Activated CD4-positive, CD25-positive, alpha-beta regulatory T cell treated with anti-CD3 and anti-CD28 coated beads, Interleukin-2, amount 50 U/mL, for 72 hours (primary cell): Measurements from ENCODE around the gene HOXB6.

Experiments
- DNase-seq: peaks from one replicate; pipeline ENCODE4 v3.0.0; 2021

The HOXB6 gene

DNA sequence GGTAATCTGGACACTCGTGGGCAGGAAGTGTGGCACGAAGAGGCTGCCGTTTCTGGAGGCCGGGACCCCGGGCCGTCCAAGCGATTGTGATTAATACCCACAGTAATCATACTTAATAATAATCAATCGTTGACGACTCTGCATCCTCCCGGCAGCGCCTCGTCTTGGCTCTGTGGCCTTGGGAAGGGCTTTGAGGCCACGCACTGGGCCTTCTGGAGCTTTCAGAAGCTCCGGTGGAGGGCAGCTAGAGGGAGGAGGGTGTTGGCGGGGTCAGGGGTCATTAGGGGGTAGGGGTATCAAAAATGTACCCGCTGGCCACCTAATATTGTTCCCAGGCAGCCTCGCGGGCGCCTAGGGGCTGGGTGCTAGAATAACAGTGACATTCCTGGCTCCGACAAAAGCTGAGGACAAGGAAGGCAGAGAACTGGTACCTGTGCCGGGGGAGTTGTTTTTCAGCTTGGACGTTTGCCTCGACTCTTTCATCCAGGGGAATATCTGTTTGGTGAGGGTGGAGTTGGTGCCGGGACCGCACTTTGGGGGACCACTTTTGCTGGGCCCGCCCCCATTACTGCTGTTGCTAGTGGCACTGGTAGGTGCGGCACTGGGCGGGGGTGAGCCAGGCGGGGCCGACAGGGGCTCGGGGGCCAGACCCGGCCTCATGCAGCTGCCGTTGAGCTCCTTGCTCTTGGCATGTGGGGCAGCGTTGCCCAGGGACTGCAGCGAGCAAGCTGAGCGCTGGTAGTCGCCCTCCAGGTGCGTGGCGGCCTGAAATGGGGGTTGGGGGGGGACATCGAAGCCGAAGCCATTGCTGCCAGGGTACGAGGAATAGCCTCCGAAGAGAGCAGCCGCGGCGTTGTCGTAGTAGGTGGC is 53.0 kb downstream of the HOXB6 start:
- no peak for DNase-seq

- no peak for DNase-seq
These were observed 53.6 kb downstream of the HOXB6 start for GRCh38 chr17:48551214-48551555.

GRCh38 chr17:48550502-48551213 is 54.1 kb downstream of the HOXB6 start:
- DNase-seq, result no peak

DNA sequence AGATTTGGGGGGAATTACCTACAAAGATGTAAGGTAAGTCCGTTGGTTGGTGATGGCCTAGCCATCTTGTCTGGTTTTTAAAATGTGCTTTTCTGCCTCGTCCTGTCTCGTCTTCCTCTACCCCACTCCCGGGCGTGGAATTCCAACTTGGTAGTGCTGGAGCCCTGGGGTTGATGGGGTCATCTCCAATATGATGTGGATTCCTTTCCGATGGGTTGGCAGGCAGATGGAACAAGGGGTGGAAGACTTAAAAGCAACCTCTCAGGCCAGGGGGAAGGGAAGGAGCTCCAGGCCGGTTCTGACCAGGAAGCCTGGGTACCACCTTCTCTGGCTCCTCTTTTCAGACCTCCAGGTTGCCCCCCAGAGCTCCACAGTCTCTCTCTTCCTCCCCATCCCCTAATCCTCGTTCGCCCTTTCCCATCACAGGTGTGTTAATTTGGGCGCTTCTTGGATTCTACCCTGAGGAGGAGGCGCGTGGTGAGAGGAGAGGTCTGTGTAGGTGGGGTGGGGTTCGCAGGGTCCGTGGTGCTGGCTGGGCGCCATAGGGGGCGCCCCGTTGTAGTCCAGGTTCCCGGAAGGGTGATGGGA is 54.8 kb downstream of the HOXB6 start:
- no peak for DNase-seq

GRCh38 chr17:48549281-48549630 is 55.5 kb downstream of the HOXB6 start:
- no peak for DNase-seq

- DNase-seq, result no peak
These were observed 56.1 kb downstream of the HOXB6 start for GRCh38 chr17:48548523-48549280.

- no peak for DNase-seq
These were observed 56.8 kb downstream of the HOXB6 start for GRCh38 chr17:48547808-48548522.

DNA sequence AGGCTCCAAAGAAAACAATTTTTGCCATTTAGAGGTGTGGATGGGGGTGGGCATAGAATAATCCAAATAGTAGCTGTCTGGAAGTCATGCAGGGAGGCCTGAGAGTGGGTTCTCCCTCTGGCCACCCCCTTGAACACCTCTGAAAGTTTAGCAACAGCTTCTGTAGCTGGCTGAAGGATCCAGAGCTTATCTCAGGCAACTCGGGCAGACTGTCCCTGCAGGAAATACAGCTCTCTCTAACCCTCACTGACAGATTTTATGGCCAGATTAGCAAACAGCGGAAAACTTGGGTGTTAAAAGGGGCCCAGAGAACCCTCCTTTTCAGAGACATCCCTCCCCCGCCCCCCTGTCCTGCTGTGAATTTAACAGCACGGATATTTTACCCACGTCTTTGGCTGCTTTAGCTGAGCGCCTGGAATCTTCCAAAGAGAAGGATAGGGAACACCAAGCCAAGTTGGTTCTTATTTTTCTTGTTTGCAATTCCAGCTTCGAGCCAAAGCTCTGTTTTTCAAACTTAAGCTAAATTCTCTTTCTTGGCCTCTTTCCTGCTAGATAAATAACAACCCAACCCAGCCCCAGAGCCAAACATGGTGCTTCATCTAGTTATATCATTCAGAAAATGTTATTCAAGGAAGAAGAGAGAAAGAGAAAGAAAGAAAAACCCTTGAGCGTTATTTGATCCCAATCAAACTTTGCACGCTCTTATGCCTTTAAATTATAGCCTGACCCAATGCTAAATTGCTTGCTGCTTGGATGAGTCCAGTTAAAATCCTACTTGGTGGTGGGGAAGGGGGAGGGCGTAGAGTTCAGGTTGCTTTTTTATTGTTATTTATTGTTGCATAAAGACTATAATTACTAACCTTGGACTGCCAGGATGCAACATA is 57.6 kb downstream of the HOXB6 start:
- no peak for DNase-seq

- DNase-seq, result no peak
These were observed 58.5 kb downstream of the HOXB6 start for GRCh38 chr17:48546137-48546923.
